Pancreas (tissue), 10 donors: Measurements from ENCODE around the gene POFUT2. TPM values are rescaled to one million over a fixed set of nuclear protein-coding genes. Genes with fewer than 3 reads are reported as not detected.

Experiments
- ATAC-seq, 4 donors: fragments of 200-7000 bp; cut with Tn5 transposase; one replicate each; pipeline versions ENCODE4 v1.8.0 to v1.9.1; 2020; ENCODE audit warnings: mild to moderate bottlenecking in 4 of 4, moderate library complexity in 4 of 4
- DNase-seq, 6 donors: peaks; one replicate each; pipeline ENCODE4 v3.0.0-alpha.2; 2020
- FAIRE-seq: peaks from 2 replicates; lab custom pipeline; 2012; peaks lifted over from hg19 to GRCh38; lab: Jason Lieb, UNC
- H3K27ac ChIP-seq, 4 donors: fragments of 200-600 bp; sonication (generic); 1 replicate in 3 of 4; 2 replicates in 1 of 4; pipeline versions ENCODE4 v1.5.0 to v1.8.0; 2020
- H3K27me3 ChIP-seq, 4 donors: fragments of 200-600 bp; one replicate each; pipeline ENCODE4 v1.8.0; 2021
- H3K36me3 ChIP-seq, 3 donors: fragments of 200-600 bp; sonication (generic) in 1 of 3; one replicate each; pipeline versions ENCODE4 v1.5.0 to v1.8.0; 2020 to 2021
- H3K4me1 ChIP-seq, 3 donors: fragments of 200-600 bp; one replicate each; pipeline ENCODE4 v1.8.0; 2021
- H3K4me3 ChIP-seq, 4 donors: fragments of 200-600 bp; sonication (generic) in 2 of 4; one replicate each; pipeline versions ENCODE4 v1.5.0 to v1.8.0; 2020 to 2021
- H3K9me3 ChIP-seq, 4 donors: fragments of 200-600 bp; one replicate each; pipeline ENCODE4 v1.8.0; 2021
- WGBS, 2 donors: extraction: QIAGEN DNeasy Blood & Tissue Kit; methylation state at CpG; one replicate each; pipeline ENCODE4 v1.1.7; 2013; 5-methylcytosine and 5-hydroxymethylcytosine counted together
- intact Hi-C, 3 donors: fragments of 100-400 bp; cut with DNase I; formaldehyde crosslinking; loops; one replicate each; pipeline versions ENCODE4 v1.11.1 to v1.14.2; 2022
- polyA plus RNA-seq, 2 donors: library from polyadenylated mRNA; stranded (reverse); fragments of 200-250 nt; gene quantifications; one replicate each; pipeline ENCODE4 v1.2.3, GENCODE V29; 2013
- total RNA-seq, 6 donors: library from RNA; stranded (reverse); fragmentation: NEBNext Ultra II Directional in 4 of 6; extraction: Animal tissue kit (Norgen Biotek cat#: 25700) in 4 of 6; gene quantifications; one replicate each; pipeline versions ENCODE4 v1.2.1 to v1.2.4, GENCODE V29; 2021 to 2023
- TF ChIP-seq, protein P1 (sequence below), 4 donors: fragments of 200-600 bp; sonication (generic) in 3 of 4; IDR thresholded peaks; one replicate each; pipeline versions ENCODE4 v1.5.0 to v1.8.0; 2021; ENCODE audit warnings: antibody characterized with exemption in 4 of 4
- donor health status: healthy with polysubstance abuse.
- donor health status: DM: no; HTN: no; CAD: no; lungs with moderate emphysema.
- donor health status: DM: no; HTN: no; CAD: no.
- donor health status: control.
- donor health status: control.
- donor health status: Bipolar disorder and iron deficiency.
- donor health status: DM: yes; HTN: yes; CAD: no.
- donor health status: DM: no; HTN: no; CAD: no.
- donor health status: DM: no; HTN: no; CAD: no.
- donor health status: DM: yes; HTN: yes; CAD: no.

POFUT2 gene
- total and polyA plus RNA-seq, 8 donors = 10.1 to 46.9 (median 16.3) TPM

- H3K9me3 ChIP-seq = no peaks in the 10 kb centered on the region
- FAIRE-seq = no peak
- peak in 2 of 6 donors; percentile 8 to 69 for DNase-seq
- intact Hi-C loops = no loop called here
- ATAC-seq = no peak
- no peak overlapping the region for H3K27ac ChIP-seq
- WGBS, 2 donors = 91 to 93% methylated on average over 36 of the region's 36 CpGs
- TF ChIP-seq, protein P1, sequence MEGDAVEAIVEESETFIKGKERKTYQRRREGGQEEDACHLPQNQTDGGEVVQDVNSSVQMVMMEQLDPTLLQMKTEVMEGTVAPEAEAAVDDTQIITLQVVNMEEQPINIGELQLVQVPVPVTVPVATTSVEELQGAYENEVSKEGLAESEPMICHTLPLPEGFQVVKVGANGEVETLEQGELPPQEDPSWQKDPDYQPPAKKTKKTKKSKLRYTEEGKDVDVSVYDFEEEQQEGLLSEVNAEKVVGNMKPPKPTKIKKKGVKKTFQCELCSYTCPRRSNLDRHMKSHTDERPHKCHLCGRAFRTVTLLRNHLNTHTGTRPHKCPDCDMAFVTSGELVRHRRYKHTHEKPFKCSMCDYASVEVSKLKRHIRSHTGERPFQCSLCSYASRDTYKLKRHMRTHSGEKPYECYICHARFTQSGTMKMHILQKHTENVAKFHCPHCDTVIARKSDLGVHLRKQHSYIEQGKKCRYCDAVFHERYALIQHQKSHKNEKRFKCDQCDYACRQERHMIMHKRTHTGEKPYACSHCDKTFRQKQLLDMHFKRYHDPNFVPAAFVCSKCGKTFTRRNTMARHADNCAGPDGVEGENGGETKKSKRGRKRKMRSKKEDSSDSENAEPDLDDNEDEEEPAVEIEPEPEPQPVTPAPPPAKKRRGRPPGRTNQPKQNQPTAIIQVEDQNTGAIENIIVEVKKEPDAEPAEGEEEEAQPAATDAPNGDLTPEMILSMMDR (IDR thresholded peaks at IDR 0.05) = no peak
- peaks cover 0 to 44% (median 13%) of the 10 kb centered on the region in 3 donors for H3K36me3 ChIP-seq
- peaks cover 0 to 9% (median 4%) of the 10 kb centered on the region in 3 donors for H3K4me1 ChIP-seq
- H3K4me3 ChIP-seq = no peak overlapping the region
- no peaks in the 10 kb centered on the region for H3K27me3 ChIP-seq
Measured at GRCh38 chr21:45283611-45284455, 3.9 kb downstream of the POFUT2 start.

DNA sequence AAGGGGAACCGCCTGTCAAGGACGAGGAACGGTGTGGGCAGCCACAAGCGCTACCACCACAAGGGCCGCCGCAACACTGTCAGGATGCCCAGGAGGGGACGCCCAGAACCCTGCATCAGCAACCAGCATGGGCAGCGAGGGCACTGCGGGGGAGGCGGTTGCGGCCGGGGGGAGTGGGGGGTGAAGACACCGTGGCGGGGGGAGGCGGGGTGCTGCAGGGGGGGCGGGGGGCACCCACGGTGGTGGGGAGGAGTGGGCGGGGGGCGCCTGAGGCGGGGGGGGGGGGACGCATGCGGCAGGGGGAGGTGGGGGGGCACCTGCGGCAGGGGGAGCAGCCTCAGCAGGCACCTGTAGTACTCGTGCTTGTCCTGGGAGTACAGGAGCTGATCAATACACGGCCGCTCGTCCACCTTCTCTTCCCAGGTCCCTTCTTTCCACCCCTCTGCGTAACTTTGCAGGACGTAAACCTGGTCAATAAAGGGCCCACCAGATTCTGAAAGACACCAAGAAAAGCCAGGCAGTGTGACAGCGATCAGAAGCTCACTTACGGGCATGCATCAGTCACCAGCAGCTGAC, 4.6 kb downstream of the POFUT2 start:
- intact Hi-C loops = no loop called here
- H3K27ac ChIP-seq = no peak overlapping the region
- 88 to 97% methylated on average over 20 to 29 of the region's 31 CpGs for WGBS, 2 donors
- peak in 2 of 6 donors; percentile 3 to 42 for DNase-seq
- no peaks in the 10 kb centered on the region for H3K27me3 ChIP-seq
- no peak overlapping the region for H3K4me3 ChIP-seq
- FAIRE-seq = no peak
- ATAC-seq = no peak
- TF ChIP-seq, protein P1 (IDR thresholded peaks at IDR 0.05) = no peak
- no peaks in the 10 kb centered on the region for H3K9me3 ChIP-seq
- H3K36me3 ChIP-seq = peaks cover 0 to 50% (median 13%) of the 10 kb centered on the region in 3 donors
- peaks cover 0 to 4% (median 4%) of the 10 kb centered on the region in 3 donors for H3K4me1 ChIP-seq

DNA sequence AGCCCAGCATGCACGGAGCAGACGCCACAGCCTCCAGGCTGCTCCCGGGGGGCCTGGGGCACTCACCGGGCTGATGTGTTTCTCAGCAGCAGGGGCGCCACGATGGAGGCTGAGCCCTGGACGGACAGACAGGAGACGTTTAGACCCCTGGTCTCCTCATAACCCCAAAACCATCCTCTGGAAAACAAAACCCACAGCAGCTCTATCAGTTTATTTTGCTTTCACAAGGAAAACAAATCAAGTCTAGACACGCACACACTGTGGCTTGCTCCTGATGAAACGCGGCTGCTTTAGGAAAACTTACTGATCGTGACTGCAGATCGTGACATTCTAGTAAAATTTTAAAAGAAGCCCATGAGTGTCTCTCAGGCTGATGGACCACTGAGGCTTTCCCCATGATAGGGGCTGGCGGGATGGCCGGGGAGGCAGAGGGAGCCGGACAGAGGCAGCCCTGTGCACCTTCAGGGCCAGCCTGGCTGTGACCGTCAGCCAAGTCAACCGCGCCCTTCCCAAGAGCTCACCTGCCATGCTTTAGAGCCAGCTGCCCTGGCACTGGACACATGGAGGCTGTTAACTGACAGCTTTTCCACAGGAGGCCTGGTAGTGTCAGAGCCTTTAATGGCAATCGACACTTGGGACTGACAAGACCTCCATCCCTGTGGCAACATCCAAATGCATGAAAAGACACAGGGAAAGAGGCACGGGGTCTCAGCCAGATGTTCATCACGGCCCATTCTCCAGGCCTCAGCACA, 5.2 kb downstream of the POFUT2 start:
- no peaks in the 10 kb centered on the region for H3K9me3 ChIP-seq
- ATAC-seq = no peak
- peaks cover 0 to 4% (median 4%) of the 10 kb centered on the region in 3 donors for H3K4me1 ChIP-seq
- TF ChIP-seq, protein P1 (IDR thresholded peaks at IDR 0.05) = no peak
- peaks cover 0 to 57% (median 13%) of the 10 kb centered on the region in 3 donors for H3K36me3 ChIP-seq
- WGBS, 2 donors = 90 to 91% methylated on average over 22 of the region's 22 CpGs
- DNase-seq = peak in 2 of 6 donors; percentile 7 to 37
- H3K27me3 ChIP-seq = no peaks in the 10 kb centered on the region
- H3K4me3 ChIP-seq = no peak overlapping the region
- no peak overlapping the region for H3K27ac ChIP-seq
- intact Hi-C loops = no loop called here
- FAIRE-seq = no peak

DNA sequence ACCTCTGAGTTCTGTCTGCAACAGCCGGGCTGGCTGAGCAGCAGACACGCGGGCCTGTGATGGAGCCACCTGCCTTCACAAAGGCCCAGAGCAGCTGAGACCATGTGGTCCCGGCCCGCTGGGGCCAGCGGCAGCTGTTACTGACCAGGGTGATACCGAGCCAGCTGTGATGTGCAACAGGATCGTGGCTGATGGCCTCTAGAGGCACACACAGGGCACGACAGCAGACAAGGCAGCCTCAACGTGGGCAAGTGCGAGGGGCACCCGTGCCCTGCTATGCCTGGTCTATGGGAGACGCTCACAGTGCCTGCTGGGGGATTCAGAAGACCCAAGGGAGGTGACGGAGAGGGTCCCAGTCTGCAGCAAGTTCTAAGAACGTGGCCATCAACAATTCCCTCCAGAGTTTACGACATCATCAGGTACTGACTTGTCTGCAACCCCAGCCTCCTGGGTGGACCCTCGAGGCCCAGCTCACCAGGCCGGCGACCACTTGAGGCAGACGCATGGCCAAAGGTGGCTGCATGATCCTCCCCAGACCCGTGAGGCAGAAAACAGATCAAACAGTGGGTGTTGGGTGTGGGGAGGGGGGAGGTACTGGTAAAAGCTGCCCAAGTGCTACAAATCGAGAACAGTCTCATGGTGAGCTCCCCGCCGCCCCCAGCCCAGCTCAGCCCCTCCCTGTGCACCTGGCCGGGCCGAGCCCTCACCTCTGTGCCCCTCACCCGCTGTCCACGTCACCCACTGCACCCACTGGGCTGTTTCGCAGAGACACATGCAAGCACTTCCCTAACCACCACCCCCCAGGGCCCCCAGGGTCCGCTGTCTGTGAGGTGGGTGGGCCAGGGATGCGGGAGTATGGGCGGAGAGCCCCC, 6.0 kb downstream of the POFUT2 start:
- no peaks in the 10 kb centered on the region for H3K27me3 ChIP-seq
- WGBS, 2 donors = 90 to 91% methylated on average over 31 to 32 of the region's 32 CpGs
- peak in 2 of 6 donors; percentile 7 to 63 for DNase-seq
- no peak for ATAC-seq
- H3K9me3 ChIP-seq = no peaks in the 10 kb centered on the region
- no peak overlapping the region for H3K27ac ChIP-seq
- FAIRE-seq = no peak
- H3K4me3 ChIP-seq = no peak overlapping the region
- H3K36me3 ChIP-seq = peaks cover 0 to 65% (median 17%) of the 10 kb centered on the region in 3 donors
- intact Hi-C loops = no loop called here
- peaks cover 0 to 2% (median 2%) of the 10 kb centered on the region in 3 donors for H3K4me1 ChIP-seq
- TF ChIP-seq, protein P1 (IDR thresholded peaks at IDR 0.05) = no peak
